GM06990 (cell line): Measurements from ENCODE around the gene ZMYND10.

Experiments
- DNase-seq: peaks from one replicate; pipeline ENCODE4 v3.0.0-alpha.2; 2011; ENCODE audit not compliant: insufficient read length; ENCODE audit errors: extremely low read depth
- H3K27me3 ChIP-seq: replicated peaks from 2 replicates; pipeline ENCODE4 v1.6.0; 2011; ENCODE audit warnings: low read length; ENCODE audit not compliant: control insufficient read depth, insufficient read depth
- H3K36me3 ChIP-seq: 2 replicates; pipeline ENCODE4 v1.5.1; 2011; ENCODE audit warnings: low read length; ENCODE audit not compliant: control insufficient read depth, insufficient read depth
- H3K4me3 ChIP-seq: replicated peaks from 2 replicates; pipeline ENCODE4 v1.5.1; 2011; ENCODE audit warnings: low read depth, mild to moderate bottlenecking, control low read depth, low read length
- TF ChIP-seq, protein P1 (sequence below): IDR thresholded peaks from 2 replicates; pipeline ENCODE4 v1.5.1; 2011; ENCODE audit warnings: low read length, control low read depth, mild to moderate bottlenecking, inconsistent platforms; ENCODE audit not compliant: insufficient read depth, poor library complexity, severe bottlenecking

Gene ZMYND10

DNA sequence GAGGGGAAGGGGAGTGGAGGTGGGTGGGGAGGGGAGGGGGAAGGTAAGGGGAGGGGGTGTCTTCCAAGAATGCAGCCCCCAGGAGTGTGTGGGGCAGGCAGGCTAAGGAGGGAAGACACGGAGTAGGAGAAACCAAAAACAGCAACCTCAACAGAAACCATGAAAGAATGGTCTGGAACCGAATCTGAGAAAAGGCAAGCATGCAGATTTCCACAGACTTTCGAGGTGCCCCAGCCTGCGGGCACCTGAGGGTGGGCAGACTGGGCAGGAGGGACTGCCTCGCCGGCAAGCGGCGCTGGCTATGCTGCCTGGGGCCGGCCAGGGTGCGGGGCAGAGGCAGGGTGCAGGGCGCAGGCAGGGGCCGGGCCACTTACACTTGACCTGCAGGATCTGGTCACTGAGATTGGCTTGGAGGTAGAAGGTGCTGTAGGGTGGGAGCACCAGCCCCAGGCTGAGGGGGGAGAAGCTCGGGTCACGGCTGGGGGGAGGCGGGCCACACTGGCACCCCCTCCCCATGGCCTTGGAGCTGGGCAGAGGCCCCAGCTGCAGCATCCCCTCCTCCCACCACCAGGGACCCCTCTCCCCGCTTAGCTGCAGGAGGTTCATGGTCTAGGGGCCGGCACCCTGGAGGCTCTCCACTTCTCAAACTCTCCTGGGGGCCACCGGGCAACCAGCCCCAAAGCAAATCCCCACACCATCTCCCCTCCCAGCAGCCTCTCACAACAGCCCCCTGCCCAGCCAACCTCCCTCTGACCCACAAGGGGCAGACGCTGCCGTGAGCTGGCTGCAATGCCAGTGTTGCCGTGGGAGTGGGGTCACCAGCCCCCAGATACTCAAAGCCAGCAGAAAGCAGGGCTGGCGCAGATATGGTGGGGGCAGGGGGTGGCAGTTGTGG is 29.1 kb upstream of the ZMYND10 start:
- H3K27me3 ChIP-seq = peaks cover 4% of the 10 kb centered on the region

DNA sequence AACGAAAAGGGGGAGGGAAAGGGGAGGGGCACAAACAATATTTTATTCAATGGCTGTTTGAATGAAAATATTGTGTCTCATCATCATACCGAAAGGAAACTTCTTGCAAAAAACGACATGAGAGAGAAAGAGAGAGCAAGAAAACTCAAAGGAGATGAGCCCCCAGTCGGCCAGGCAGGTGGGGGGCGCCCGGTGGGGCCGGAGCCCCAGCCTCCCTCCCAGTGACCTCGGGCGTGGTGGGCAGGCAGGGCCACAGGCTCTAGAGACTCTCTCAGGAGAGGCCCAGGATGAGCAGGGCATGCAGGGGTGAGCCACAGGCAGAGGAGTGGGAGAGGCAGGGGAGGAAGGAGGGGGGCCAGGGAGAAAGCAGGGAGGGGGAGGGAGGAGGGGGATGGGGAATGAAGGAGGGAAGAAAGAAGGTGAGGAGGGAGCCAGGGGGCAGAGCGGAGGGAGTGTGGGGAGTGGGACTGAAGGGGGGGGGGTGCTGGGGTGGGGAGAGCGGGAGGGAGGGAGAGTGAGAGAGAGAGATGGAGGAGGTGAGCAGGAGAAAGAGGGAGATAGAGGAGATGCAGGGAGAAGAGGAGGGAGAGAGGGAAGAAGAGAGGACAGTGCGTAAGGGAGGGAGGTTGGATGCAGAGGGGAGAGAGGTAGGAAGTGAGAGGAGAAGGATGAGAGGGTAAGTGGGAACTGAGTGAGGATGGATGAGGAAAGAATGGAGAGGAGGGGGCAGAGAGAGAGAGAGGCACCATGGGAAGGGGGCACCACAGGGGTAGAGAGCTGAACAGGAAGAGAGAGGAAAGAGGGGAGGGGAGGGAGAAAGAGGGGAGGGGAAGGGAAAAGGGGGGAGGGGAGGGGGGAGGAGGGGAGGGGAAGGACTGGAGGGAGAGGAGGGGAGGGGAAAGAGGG is 27.9 kb upstream of the ZMYND10 start:
- TF ChIP-seq, protein P1, sequence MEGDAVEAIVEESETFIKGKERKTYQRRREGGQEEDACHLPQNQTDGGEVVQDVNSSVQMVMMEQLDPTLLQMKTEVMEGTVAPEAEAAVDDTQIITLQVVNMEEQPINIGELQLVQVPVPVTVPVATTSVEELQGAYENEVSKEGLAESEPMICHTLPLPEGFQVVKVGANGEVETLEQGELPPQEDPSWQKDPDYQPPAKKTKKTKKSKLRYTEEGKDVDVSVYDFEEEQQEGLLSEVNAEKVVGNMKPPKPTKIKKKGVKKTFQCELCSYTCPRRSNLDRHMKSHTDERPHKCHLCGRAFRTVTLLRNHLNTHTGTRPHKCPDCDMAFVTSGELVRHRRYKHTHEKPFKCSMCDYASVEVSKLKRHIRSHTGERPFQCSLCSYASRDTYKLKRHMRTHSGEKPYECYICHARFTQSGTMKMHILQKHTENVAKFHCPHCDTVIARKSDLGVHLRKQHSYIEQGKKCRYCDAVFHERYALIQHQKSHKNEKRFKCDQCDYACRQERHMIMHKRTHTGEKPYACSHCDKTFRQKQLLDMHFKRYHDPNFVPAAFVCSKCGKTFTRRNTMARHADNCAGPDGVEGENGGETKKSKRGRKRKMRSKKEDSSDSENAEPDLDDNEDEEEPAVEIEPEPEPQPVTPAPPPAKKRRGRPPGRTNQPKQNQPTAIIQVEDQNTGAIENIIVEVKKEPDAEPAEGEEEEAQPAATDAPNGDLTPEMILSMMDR = no peak
- peaks cover 6% of the 10 kb centered on the region for H3K27me3 ChIP-seq

More for the DNA sequence above, 29.1 kb upstream of the ZMYND10 start:
- Histone ChIP-seq H3K36me3 (no peaks in the 10 kb centered on the region), H3K4me3 (no peak overlapping the region)
- no peak for DNase-seq
- TF ChIP-seq, protein P1 = no peak

DNA sequence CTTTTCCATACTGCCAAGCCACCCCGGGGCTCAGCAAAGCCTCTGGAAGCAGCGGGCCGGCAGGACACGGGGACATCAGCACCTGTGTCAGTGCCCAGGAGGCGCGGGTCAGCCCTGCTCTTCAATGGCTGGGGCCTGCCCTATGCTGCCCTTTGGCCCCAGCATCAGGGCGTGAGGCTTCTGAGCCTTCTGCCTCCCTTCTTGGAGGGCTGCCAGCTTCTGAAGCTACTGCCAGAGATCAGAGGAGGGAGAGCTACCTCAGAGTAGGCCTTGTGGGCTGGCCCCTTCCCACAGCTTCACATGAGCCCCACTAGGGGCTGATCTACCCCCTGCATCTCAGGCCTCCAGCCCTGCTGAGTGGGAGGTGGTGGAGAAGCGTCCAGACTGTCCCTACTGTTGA is 26.8 kb upstream of the ZMYND10 start:
- Histone ChIP-seq H3K27me3 (peaks cover 6% of the 10 kb centered on the region), H3K4me3 (no peak overlapping the region), H3K36me3 (no peaks in the 10 kb centered on the region)
- TF ChIP-seq, protein P1 = no peak
- no peak for DNase-seq

More for the DNA sequence above, 27.9 kb upstream of the ZMYND10 start:
- Histone ChIP-seq H3K4me3 (no peak overlapping the region), H3K36me3 (no peaks in the 10 kb centered on the region)
- no peak for DNase-seq

DNA sequence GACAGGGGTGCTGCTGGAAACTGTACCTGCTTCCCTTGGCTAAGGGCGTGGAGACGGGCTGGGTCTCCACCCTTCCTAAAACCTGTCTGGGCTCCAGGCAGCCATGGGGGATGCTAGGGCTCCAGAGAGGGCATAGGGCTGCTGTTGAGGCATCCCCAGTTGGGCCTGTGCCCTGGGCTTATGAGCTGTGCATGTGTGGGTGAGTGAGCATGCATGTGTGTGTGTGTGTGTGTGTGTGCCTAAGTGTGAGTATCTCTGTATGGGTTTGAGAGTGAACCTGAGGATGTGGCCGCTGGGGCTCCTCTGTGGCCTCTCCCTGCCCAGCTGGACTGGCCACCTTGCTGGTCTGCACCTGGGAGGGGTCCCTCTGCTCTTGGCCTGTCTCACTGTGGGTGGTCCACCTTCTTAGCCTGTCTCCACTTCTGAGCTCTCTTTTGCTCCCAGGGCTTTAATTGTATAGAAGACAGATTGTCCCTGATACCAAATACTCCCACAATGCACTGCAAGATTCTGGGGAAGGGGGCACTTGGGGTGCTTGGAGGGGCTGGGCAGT is 25.7 kb upstream of the ZMYND10 start:
- TF ChIP-seq, protein P1 = no peak
- H3K27me3 ChIP-seq = peaks cover 6% of the 10 kb centered on the region
- H3K36me3 ChIP-seq = no peaks in the 10 kb centered on the region
- DNase-seq = no peak
- H3K4me3 ChIP-seq = no peak overlapping the region

DNA sequence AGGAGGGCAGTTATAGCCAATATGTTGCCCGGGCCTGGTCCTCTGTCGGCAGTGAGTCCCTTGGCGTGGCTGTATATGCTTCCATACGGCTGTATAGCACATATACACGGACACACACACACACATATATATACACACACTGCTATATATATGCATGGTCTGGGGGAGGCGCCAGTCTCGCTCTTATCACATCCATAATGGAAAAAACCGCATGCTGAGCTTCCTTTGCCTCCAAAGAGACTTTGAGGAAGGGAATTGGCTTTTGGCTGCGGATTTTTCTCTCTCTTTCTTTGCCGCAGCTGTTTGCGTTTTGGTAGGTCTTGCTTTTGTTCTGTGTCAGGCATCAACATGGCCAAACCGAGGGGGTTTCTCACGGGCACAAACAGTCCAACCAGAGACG is 25.1 kb upstream of the ZMYND10 start:
- DNase-seq = no peak
- TF ChIP-seq, protein P1 = no peak
- no peak overlapping the region for H3K4me3 ChIP-seq
- H3K27me3 ChIP-seq = peaks cover 6% of the 10 kb centered on the region
- no peaks in the 10 kb centered on the region for H3K36me3 ChIP-seq
